ENCODE results near the gene TANGO6. TPM values are rescaled to one million over a fixed set of nuclear protein-coding genes. Genes with fewer than 3 reads are reported as not detected.

TANGO6 gene
- total RNA-seq, 1 donor from 2014 or later = 8.4 TPM

DNA sequence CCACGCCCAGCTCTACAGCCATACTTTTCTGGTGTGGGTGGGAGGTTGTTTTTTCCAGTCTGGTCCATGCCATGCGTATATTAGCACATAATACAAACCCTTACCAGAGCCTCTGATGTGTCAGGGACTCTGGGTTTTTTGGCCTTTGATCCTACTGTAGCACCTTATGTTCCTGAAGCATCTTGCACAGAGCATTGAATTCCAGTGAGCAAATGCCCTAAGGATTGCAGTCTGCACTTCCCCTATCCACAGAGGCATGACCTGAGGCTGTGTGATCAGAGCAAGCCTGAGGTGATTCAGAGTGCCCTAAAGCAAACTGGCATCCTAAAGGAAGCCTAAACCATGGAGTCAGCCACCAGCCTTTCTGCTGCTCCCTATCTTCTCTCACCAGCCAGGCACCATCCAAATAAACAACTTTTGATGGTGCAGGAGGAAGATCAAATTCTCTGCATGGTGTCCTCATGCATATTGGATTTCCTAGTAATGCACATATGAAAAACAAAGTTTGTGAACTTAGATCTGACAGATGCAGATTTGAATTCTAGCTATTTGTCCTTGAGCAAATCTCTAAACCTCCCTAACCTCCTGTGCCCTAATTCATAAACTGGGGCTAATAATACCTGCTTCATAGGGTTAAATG is 220.9 kb downstream of the TANGO6 start:
- intact Hi-C loops (cut with DNase I) = no loop called here
- no peak for DNase-seq

DNA sequence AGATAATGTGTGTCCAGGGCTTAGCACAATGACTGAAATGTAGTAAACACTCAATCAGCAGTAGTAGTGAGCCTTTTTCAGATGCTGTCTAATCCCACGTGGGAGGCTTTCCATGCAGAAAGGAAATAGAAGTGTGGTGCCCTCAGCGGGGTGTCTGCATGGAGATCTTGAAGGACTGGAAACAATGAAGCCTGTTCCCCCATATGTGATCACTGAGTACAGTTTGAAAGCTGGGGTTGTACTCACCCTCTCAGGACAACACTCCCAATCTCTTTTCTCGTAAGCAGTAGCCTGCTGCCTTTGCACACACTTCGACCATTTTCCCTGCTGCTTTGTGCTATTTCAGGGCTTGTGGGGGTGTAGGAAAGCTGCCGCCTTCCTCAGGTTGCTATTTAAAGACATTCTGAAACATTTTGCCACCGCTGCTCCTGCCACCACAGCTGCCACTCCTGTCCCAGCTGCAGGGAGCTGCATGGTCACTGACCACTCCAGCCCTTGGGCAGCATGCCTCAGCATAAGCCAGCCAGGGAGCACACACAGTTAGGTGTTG is 221.5 kb downstream of the TANGO6 start:
- intact Hi-C loops (cut with DNase I) = no loop called here
- DNase-seq = peak; percentile 46
- ATAC-seq (ENCODE audit: poor library complexity) = peak; percentile 77

More for the DNA sequence above, 220.9 kb downstream of the TANGO6 start:
- ATAC-seq (ENCODE audit: poor library complexity) = no peak

DNA sequence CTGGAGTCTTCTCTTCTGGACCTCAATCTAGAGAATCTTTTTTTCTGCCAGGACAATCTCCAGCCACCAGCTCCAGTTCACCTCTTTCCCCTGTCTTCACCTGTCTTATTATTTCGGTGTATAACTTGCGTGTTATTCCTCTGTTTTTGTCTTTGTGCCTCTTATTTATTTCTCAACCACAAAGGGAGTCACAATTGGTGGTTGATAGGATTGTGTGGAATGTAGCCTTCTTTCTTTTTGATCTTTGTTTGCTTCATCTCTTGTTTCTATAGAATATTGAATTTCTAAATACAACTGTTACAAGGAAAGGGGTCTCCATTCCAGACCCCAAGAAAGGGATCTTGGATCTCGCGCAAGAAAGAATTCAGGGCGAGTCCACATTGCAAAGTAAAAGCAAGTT is 226.2 kb downstream of the TANGO6 start:
- DNase-seq = no peak
- no peak for ATAC-seq (ENCODE audit: poor library complexity)
- intact Hi-C loops (cut with DNase I) = no loop called here

DNA sequence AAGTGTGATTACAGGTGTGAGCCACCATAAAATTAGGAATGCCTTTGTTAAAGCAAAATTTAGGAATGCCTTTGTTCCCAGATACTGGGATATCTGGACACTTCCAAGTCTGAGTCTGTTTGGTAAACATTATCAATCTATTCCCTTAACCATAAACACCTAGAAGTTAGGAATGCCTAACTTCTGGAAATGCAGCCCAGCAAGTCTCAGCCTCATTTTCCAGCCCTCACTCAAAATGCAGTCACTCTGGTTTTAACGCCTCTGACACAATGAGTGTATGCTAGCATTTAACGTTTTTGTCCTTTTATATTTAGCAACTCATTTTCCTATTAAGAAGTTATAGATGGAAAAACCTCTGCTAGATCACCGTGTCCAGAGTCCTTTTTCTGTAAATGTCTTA is 227.7 kb downstream of the TANGO6 start:
- intact Hi-C loops (cut with DNase I) = no loop called here
- DNase-seq = no peak
- no peak for ATAC-seq (ENCODE audit: poor library complexity)

DNA sequence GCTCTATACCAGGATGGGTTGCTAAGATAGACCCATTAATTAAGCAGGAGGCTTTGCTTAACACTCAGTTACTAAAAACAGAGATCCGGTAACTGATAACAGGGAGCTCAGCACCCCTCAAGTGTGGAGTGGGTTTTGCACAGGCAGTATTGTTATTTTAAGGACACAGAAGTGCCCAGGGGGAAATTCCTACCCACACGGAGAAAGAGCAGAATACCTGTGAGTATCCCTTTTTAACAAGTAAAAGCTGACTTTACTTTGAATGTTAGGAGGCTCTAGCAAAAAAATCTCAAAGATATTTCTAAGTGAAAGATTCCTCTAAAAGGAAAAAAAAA is 229.3 kb downstream of the TANGO6 start:
- ATAC-seq (ENCODE audit: poor library complexity) (no peak), DNase-seq (no peak)
- intact Hi-C loops (cut with DNase I) = no loop called here

DNA sequence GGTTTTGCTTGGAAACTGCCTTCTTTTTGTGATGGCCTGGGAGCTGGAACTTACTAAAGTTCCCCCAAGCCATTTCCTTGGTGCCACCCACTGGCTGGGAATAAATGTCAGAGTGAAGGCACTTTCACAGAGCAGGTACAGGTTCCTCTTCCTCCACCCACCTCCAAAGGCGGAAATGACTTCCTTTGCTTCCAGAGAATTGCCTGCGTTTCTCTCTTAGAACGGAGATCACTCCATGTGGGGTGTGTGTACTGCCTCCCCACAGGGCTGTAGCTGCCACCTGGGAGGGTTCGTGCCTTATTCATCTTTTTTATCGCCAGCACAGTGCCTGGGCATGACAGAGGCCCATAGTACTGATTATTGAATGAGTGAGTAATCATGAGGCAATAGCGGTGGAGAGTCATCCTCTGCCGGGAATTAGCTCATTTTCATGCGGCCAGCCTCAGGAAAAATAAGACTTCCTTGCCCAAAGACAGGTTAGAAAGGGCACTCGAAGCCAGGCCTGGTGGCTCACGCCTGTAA is 229.9 kb downstream of the TANGO6 start:
- intact Hi-C loops (cut with DNase I) = no loop called here
- no peak for ATAC-seq (ENCODE audit: poor library complexity)

DNA sequence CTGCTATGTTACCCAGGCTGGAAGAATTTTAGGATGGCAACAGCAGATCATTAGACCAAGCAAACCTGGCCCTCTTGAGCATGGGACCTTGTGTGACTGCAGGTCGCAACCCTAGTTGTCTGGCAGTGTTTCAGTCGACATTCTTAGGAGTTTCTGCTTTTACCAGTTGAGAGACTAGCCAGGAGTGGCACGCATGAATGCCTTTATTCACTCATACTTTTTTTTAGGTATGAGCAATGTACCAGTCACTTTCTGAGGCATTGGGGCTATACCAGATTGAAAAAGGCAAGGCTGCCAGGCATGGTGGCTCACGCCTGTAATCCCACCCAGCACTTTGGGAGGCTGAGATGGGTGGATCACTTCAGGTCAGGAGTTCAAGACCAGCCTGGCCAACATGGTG is 233.9 kb downstream of the TANGO6 start:
- DNase-seq (no peak), ATAC-seq (ENCODE audit: poor library complexity) (no peak)
- intact Hi-C loops (cut with DNase I) = no loop called here

More for the DNA sequence above, 229.9 kb downstream of the TANGO6 start:
- DNase-seq = no peak

DNA sequence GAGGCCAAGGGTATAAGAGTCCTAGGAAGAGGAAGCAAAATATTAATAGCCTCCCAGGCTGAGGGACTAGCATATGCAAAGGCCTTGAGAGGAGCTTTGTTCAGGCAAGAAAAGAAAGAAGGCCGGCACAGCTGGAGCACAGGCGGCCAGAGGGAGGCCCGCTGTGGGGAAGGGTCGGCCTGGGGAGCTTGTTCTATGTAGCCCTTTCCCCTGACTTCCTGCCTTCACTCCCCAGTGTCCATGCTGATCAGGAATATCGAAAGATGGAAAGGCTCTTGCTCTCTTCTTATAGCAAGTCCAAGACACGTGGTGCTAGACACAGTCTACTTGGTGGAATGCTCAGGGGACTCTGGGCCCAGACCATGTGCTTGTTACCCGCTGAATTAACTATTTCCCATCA is 234.7 kb downstream of the TANGO6 start:
- ATAC-seq (ENCODE audit: poor library complexity) = no peak
- DNase-seq = no peak
- intact Hi-C loops (cut with DNase I) = no loop called here

DNA sequence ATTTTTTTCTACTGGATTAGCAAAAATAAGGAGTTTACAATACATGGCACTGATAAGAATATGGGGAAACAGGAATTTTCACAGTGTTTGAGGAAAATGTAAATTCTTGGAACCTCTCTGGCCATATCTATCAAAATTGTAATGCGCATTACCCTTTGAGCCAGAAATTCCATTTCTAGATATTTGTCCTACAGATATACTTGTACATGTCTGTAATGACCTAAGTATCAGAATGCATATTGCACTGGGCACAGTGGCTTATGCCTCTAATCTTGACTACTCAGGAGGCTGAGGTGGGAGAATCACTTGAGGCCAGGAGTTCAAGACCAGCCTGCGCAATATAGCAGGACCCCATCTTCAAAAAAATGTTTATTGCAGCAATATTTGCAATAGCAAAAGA is 236.4 kb downstream of the TANGO6 start:
- DNase-seq (no peak), ATAC-seq (ENCODE audit: poor library complexity) (no peak)
- intact Hi-C loops (cut with DNase I) = no loop called here

DNA sequence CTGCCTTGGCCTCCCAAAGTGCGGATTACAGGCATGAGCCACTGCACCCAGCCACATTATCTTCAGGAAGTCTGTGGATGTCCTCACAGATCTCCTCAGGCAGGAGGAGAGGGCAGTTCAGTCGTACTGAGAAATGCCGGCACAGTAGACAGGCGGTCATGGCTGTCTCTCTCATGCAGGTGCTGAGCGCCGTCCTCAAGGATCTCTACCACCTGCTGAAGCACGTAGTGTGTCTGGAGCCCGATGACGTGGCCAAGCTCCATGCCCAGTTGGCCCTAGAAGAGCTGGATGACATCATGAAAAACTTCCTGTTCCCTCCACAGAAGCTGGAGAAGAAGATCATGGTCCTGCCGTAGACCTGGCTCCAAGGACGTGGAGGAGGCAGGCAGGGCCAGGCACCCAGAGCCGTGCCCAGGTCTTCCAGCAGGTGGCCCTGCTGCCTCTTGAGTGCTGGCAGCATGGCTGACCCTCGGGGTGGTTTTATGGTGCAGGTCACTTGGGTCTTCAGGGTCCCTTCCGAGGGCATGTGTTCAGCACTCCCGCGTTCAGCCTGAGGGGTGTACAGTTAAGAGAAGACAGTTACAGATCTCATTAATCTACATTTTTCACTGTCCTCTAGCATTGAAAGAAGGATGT is 240.1 kb downstream of the TANGO6 start:
- intact Hi-C loops (cut with DNase I) = no loop called here
- DNase-seq (no peak), ATAC-seq (ENCODE audit: poor library complexity) (no peak)

DNA sequence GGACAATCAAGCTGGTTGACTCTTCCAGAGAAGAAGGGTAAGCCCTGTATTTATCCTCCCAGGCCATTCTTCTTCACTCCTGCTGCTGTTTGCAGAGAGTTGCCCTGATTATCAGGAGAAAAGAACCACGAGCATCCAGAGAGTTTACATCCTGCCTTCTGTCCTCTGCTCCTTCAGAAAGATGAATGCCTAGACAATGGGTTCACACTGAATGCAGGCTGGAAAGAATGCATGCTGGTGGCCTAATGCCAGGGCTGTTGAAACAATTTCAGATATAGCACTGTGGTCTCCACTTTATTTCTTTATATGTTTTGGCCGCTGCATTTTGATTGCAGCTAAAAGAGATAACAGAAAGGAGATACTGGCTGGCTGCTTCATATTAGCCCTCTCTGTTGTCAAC is 241.0 kb downstream of the TANGO6 start:
- DNase-seq = no peak
- no peak for ATAC-seq (ENCODE audit: poor library complexity)
- intact Hi-C loops (cut with DNase I) = no loop called here

DNA sequence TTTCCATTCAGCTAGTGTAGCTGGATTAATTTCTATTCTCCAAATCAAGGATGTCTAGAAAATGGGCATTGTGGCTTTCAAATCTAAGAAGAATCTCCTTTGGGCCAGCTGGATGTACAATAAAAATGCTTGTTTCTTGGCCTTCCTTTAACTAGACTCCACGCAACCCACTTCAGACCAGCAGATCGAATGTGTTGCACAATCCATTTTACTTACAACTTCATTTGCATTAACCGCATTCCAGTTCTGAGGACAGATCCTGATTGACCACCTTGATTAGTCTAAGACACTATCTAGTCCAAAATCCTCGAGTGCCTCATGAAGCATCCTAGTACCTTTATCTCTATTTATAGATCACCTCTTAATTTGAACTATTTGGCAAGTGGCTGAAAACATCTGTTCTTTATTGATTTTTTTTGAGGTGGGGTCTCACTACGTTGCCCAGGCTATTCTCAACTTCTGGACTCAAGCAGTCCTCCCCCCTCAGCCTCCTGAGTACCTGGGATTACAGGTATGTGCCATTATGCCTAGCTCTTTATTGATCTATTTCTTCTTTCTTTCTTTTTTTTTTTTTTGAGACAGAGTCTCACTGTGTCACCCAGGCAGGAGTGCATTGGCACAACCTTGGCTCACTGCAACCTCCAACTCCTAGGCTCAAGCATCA is 241.8 kb downstream of the TANGO6 start:
- ATAC-seq (ENCODE audit: poor library complexity) (no peak), DNase-seq (no peak)
- intact Hi-C loops (cut with DNase I) = no loop called here

DNA sequence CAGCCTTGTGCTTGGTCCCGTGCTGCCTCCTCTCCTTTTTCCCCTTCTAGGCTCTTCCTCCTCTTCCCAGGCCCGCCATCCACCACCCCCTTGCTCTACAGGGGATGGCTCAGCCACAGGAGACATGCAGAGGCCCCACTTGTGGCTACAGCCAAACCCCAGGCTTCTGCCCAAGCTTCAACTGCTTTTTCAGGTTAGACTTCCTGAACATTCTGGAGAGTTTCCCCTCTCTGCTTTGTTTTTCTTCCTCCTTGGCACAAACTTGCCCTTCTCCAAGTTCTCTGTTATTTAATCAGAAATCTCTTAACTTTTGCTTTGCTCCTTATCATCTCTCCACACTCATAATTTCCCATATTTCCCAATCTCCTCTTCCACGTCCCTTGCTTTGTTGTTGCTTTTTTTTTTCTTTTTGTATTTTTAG is 243.8 kb downstream of the TANGO6 start:
- ATAC-seq (ENCODE audit: poor library complexity) = no peak
- intact Hi-C loops (cut with DNase I) = no loop called here
- DNase-seq = no peak

DNA sequence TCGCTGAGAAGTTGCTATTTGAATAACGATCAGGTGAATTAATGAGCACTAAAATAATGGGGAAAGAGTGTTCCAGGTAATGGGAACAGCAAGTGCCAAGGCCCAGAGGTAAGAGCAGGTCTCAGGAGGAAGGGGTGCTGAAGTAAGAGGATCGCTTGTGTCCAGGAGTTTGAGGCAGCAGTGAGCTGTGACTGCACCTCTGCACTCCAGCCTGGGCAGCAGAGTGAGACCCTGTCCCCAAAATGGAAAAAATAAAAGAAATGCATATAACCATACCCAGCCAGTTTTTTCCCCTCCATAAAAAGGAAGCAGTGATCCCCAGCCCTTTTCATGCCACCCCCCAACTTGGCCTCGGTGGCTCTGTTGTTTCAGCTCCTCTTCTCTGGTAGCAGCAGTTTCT is 245.4 kb downstream of the TANGO6 start:
- DNase-seq (no peak), ATAC-seq (ENCODE audit: poor library complexity) (no peak)
- intact Hi-C loops (cut with DNase I) = no loop called here

DNA sequence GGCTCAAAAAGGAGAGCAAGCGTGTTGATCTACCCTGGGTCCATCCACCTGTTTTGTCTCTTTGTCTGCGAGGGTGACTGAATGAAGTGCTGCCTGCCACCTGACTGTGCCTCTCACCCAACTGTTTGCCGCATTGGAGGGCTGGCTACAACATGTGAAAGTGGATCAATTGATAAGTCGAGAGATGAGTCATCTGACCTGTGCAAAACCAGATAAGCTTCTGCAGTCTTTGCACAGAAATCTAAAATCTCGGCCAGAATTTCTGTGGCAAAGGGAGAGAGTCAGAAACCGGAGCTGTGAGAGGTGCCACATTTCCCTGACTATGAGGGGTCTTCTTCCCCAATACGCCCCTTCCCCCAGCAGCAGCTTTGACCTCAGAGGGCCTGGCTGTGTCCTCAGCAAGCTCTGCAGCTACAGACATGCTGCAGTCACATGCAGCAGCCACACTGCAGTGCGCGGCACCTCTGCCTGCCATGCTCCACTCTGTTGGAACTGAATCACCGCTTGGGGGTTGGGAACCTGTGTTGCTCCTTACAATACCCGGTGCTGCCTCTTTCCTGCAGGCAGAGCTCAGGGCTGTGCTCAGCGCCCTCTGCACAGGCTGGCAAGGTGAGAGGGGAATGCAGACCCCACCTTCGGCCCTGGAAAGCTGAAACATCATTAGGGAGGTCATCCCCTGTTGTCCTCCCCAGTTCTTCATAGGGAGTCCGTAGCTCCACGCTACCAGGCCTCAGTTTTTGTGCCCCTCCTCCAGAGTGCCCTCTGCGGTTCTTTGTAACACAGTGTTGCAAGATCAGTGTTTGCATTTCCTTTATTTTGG is 246.0 kb downstream of the TANGO6 start:
- DNase-seq = no peak
- ATAC-seq (ENCODE audit: poor library complexity) = no peak
- intact Hi-C loops (cut with DNase I) = no loop called here

DNA sequence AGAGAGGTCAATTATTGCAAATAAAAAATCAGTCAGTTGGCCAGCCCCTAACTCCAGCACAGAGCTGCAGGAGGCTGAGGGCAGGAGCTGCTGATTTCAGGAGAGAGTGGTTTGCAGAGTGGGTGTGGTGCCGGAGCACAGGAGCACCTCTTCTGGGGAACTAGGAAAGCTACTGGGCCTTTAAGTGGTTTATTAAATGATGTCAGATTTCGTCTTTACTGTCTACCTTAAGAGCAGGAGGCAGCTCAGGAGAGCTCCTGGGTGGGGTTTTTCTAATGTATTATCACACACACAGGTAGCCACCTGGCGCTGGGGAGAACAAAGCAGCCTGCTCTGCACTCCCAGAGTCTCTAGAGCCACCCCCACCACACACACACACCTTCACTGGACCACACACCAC is 250.6 kb downstream of the TANGO6 start:
- ATAC-seq (ENCODE audit: poor library complexity) (no peak), DNase-seq (no peak)
- intact Hi-C loops (cut with DNase I) = no loop called here

DNA sequence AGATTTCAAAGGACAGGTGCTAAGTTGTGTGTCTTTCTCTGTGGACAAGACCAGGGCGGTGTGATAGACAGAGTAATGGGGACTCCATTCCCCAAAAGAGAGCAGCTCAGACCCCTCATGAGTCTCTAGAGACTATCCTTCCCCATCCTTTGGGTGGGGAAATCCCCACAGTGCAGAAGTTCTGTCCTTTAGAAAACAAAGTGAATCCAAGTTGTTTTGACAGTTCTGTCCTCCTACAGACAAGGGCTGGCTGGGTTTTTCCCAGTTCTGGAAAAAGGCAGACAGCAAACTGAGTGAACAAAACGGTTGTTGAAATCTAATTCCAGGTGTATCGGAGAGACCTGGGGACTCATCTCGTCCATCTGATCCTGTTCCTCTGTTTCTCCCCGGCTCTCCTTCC is 251.2 kb downstream of the TANGO6 start:
- ATAC-seq (ENCODE audit: poor library complexity) = no peak
- no peak for DNase-seq
- intact Hi-C loops (cut with DNase I) = no loop called here

DNA sequence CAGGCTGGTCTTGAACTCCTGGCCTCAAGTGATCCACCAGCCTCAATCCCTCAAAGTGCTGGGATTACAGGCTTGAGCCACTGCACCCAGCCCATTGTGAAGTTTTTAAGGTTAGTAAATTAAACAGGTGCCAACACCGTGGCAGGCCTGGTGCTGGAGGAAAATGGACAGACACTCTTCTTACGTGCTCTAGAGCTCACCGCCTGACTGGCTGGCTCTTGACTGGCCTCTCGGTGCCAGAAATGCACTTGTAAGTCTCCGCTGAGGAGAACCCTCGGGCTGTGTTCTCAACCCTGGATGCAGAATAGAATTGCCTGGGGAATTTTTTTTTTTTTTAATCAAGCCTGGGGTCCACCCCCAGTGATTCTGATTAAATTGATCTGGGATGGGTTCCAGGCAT is 251.9 kb downstream of the TANGO6 start:
- no peak for ATAC-seq (ENCODE audit: poor library complexity)
- intact Hi-C loops (cut with DNase I) = no loop called here

DNA sequence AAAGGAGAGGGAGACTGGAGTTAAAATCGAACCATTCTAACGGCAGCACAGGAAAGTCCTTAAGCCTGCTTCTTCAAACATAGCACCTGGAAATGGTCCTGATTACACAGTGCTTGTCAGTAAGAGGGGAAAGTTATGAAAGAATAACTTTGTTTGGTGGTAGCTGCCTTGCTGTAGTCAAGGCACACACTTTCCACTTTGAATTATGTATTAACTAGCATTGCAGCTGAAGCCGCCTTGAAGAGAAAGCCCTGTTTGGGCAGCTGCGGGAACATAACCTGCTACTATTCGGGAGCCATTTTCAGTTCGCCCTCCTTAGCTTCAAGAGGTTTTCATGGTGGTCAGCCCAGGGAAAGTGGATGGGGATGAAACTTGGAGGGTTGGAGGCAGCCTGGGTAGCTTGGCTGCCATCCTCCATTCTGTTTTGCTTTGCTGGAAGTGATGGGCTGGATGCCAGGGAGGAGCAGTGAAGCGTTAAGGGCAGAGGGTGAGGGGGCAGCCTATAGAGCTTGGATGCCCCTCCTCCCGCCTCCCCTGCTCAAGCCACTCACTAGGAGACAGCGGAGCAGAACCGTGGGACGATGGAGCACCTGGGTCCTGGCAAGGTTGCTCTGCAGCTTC is 256.9 kb downstream of the TANGO6 start:
- no peak for DNase-seq
- no peak for ATAC-seq (ENCODE audit: poor library complexity)
- intact Hi-C loops (cut with DNase I) = no loop called here

More for the DNA sequence above, 251.9 kb downstream of the TANGO6 start:
- DNase-seq = no peak

Measured in Right ventricle myocardium superior (tissue), 1 donor.